Measurements from ENCODE around the gene PXDN.
"Not testable (repeated sequence)": the region's sequence is repeated elsewhere in the genome, so short reads cannot be mapped to it uniquely, and the experiment has no call there.

PXDN gene

GRCh38 chr2:1739961-1740715 is 4.2 kb downstream of the PXDN start:
- no peak for FAIRE-seq

GRCh38 chr2:1739322-1739957 is 4.9 kb downstream of the PXDN start:
- FAIRE-seq = no peak

GRCh38 chr2:1738646-1739302 is 5.5 kb downstream of the PXDN start:
- FAIRE-seq = no peak

GRCh38 chr2:1738163-1738562 is 6.2 kb downstream of the PXDN start:
- no peak for FAIRE-seq

- no peak for FAIRE-seq
These were observed 7.3 kb downstream of the PXDN start for GRCh38 chr2:1736997-1737480.

GRCh38 chr2:1736045-1736444 is 8.3 kb downstream of the PXDN start:
- FAIRE-seq = no peak

GRCh38 chr2:1733298-1733697 is 11.0 kb downstream of the PXDN start:
- FAIRE-seq = not testable (repeated sequence)

GRCh38 chr2:1731963-1732768 is 12.1 kb downstream of the PXDN start:
- no peak for FAIRE-seq

GRCh38 chr2:1731447-1731962 is 12.8 kb downstream of the PXDN start:
- no peak for FAIRE-seq

- FAIRE-seq = no peak
These were observed 14.0 kb downstream of the PXDN start for GRCh38 chr2:1730015-1730927.

GRCh38 chr2:1729242-1729641 is 15.1 kb downstream of the PXDN start:
- FAIRE-seq = no peak

GRCh38 chr2:1728821-1729220 is 15.5 kb downstream of the PXDN start:
- FAIRE-seq = no peak

- FAIRE-seq = no peak
These were observed 16.4 kb downstream of the PXDN start for GRCh38 chr2:1727796-1728474.

- FAIRE-seq = no peak
These were observed 17.1 kb downstream of the PXDN start for GRCh38 chr2:1727101-1727771.

- no peak for FAIRE-seq
These were observed 17.8 kb downstream of the PXDN start for GRCh38 chr2:1726558-1726957.

- not testable (repeated sequence) for FAIRE-seq
These were observed 20.0 kb downstream of the PXDN start for GRCh38 chr2:1724351-1724750.

GRCh38 chr2:1723397-1724042 is 20.8 kb downstream of the PXDN start:
- FAIRE-seq = no peak

GRCh38 chr2:1722692-1723091 is 21.6 kb downstream of the PXDN start:
- FAIRE-seq = no peak

- FAIRE-seq = no peak
These were observed 22.3 kb downstream of the PXDN start for GRCh38 chr2:1721706-1722646.
